ENCODE data around the gene FFAR1.

GRCh38 chr19:35305181-35305580, 42.5 kb upstream of the FFAR1 start:
- TF ChIP-seq CTCF (IDR thresholded peaks at IDR 0.05) (no peak), POLR2A (IDR thresholded peaks at IDR 0.05) (no peak)

Measured in testis (tissue), 2 donors.